HuH-7.5 (cell line): ENCODE results near the gene MTA3.
"Not testable (repeated sequence)": the region's sequence is repeated elsewhere in the genome, so short reads cannot be mapped to it uniquely, and the experiment has no call there.

ENCODE experiments used
- DNase-seq: peaks from one replicate; pipeline ENCODE4 v3.0.0; 2011; ENCODE audit warnings: low spot score

The MTA3 gene

GRCh38 chr2:42567806-42568400 lies 529 bp upstream of the MTA3 start:
- DNase-seq: peak; percentile 31

- DNase-seq: peak; percentile 42
Measured at GRCh38 chr2:42569116-42569711, 782 bp downstream of the MTA3 start.

- DNase-seq: no peak
Measured at GRCh38 chr2:42569883-42570282, 1.5 kb downstream of the MTA3 start.

- DNase-seq: no peak
Measured at GRCh38 chr2:42572297-42573081, 4.1 kb downstream of the MTA3 start.

- DNase-seq: no peak
Measured at GRCh38 chr2:42573256-42573655, 4.8 kb downstream of the MTA3 start.

GRCh38 chr2:42575458-42576064 lies 7.1 kb downstream of the MTA3 start:
- no peak for DNase-seq

- no peak for DNase-seq
Measured at GRCh38 chr2:42578621-42579020, 10.2 kb downstream of the MTA3 start.

- DNase-seq: no peak
Measured at GRCh38 chr2:42581257-42581656, 12.8 kb downstream of the MTA3 start.

- DNase-seq: not testable (repeated sequence)
Measured at GRCh38 chr2:42584628-42585027, 16.2 kb downstream of the MTA3 start.

- no peak for DNase-seq
Measured at GRCh38 chr2:42585779-42586178, 17.3 kb downstream of the MTA3 start.

- DNase-seq: no peak
Measured at GRCh38 chr2:42587526-42588117, 19.2 kb downstream of the MTA3 start.

- DNase-seq: no peak
Measured at GRCh38 chr2:42588121-42588520, 19.7 kb downstream of the MTA3 start.

- DNase-seq: no peak
Measured at GRCh38 chr2:42590176-42590575, 21.7 kb downstream of the MTA3 start.

GRCh38 chr2:42593282-42593681 lies 24.9 kb downstream of the MTA3 start:
- no peak for DNase-seq

GRCh38 chr2:42598656-42599055 lies 30.2 kb downstream of the MTA3 start:
- DNase-seq: no peak

- no peak for DNase-seq
Measured at GRCh38 chr2:42601076-42601475, 32.6 kb downstream of the MTA3 start.

- DNase-seq: no peak
Measured at GRCh38 chr2:42602218-42602875, 33.9 kb downstream of the MTA3 start.

- no peak for DNase-seq
Measured at GRCh38 chr2:42602876-42603219, 34.4 kb downstream of the MTA3 start.

- DNase-seq: not testable (repeated sequence)
Measured at GRCh38 chr2:42604341-42604867, 36.0 kb downstream of the MTA3 start.

GRCh38 chr2:42606166-42606565 lies 37.7 kb downstream of the MTA3 start:
- not testable (repeated sequence) for DNase-seq

- no peak for DNase-seq
Measured at GRCh38 chr2:42607101-42607637, 38.7 kb downstream of the MTA3 start.
